Liver (tissue), 9 donors: Measurements from ENCODE around the gene NFRKB. TPM values are rescaled to one million over a fixed set of nuclear protein-coding genes. Genes with fewer than 3 reads are reported as not detected.

Experiments
- DNase-seq: peaks from one replicate; pipeline ENCODE4 v3.0.0-alpha.2; 2017; ENCODE audit warnings: low spot score
- H3K27ac ChIP-seq, 2 donors: one replicate each; pipeline ENCODE4 v1.7.0; 2013; ENCODE audit warnings: inconsistent platforms in 2 of 2, low read length in 2 of 2, control low read depth in 1 of 2, low read depth in 1 of 2, mild to moderate bottlenecking in 1 of 2
- H3K27me3 ChIP-seq, 4 donors: one replicate each; pipeline versions ENCODE4 v1.6.1 to v1.7.0; 2013; ENCODE audit warnings: low read length in 3 of 4, inconsistent platforms in 1 of 4, mild to moderate bottlenecking in 1 of 4, moderate library complexity in 1 of 4; ENCODE audit not compliant: control insufficient read depth in 4 of 4, insufficient read depth in 4 of 4
- H3K36me3 ChIP-seq, 4 donors: one replicate each; pipeline versions ENCODE4 v1.6.1 to v1.7.0; 2013; ENCODE audit warnings: low read length in 3 of 4, mild to moderate bottlenecking in 3 of 4, low read depth in 1 of 4, moderate library complexity in 1 of 4; ENCODE audit not compliant: control insufficient read depth in 4 of 4, insufficient read depth in 3 of 4
- H3K4me1 ChIP-seq, 4 donors: one replicate each; pipeline versions ENCODE4 v1.6.1 to v1.7.0; 2013; ENCODE audit warnings: low read length in 3 of 4, mild to moderate bottlenecking in 3 of 4, moderate library complexity in 1 of 4; ENCODE audit not compliant: control insufficient read depth in 4 of 4, insufficient read depth in 4 of 4
- H3K4me3 ChIP-seq, 3 donors: one replicate each; pipeline versions ENCODE4 v1.6.1 to v1.7.0; 2013; ENCODE audit warnings: low read length in 3 of 3, control low read depth in 1 of 3, low read depth in 1 of 3, mild to moderate bottlenecking in 1 of 3
- H3K9ac ChIP-seq, 2 donors: one replicate each; pipeline ENCODE4 v1.7.0; 2013; ENCODE audit warnings: low read length in 2 of 2, mild to moderate bottlenecking in 2 of 2, moderate library complexity in 2 of 2, control low read depth in 1 of 2, low read depth in 1 of 2
- H3K9me3 ChIP-seq, 4 donors: one replicate each; pipeline versions ENCODE4 v1.6.1 to v1.7.0; 2013; ENCODE audit warnings: low read length in 3 of 4; ENCODE audit not compliant: control insufficient read depth in 4 of 4
- FOXA1 ChIP-seq: IDR thresholded peaks from 2 replicates; pipeline ENCODE4 v1.6.1; 2016; ENCODE audit warnings: antibody characterized with exemption
- GABPA ChIP-seq, 2 donors: IDR thresholded peaks in 1 of 2; conservative IDR thresholded peaks in 1 of 2; 2 replicates each; pipeline ENCODE4 v1.6.1; 2016; ENCODE audit warnings: antibody characterized with exemption in 2 of 2, mild to moderate bottlenecking in 1 of 2, moderate library complexity in 1 of 2
- HNF4G ChIP-seq: IDR thresholded peaks from 2 replicates; pipeline ENCODE4 v1.6.1; 2016; ENCODE audit warnings: antibody characterized with exemption
- NR2F2 ChIP-seq: IDR thresholded peaks from 2 replicates; pipeline ENCODE4 v1.6.1; 2016; ENCODE audit warnings: antibody characterized with exemption
- RAD21 ChIP-seq, 2 donors: IDR thresholded peaks; 2 replicates each; pipeline ENCODE4 v1.6.1; 2016; ENCODE audit warnings: antibody characterized with exemption in 2 of 2, mild to moderate bottlenecking in 2 of 2
- RXRA ChIP-seq, 2 donors: IDR thresholded peaks; 2 replicates each; pipeline ENCODE4 v1.6.1; 2017 to 2018; ENCODE audit warnings: antibody characterized with exemption in 2 of 2, mild to moderate bottlenecking in 1 of 2
- SP1 ChIP-seq: IDR thresholded peaks from 2 replicates; pipeline ENCODE4 v1.6.1; 2018; ENCODE audit warnings: antibody characterized with exemption, mild to moderate bottlenecking
- TAF1 ChIP-seq: conservative IDR thresholded peaks from 2 replicates; pipeline ENCODE4 v1.6.1; 2016; ENCODE audit warnings: antibody characterized with exemption, mild to moderate bottlenecking
- YY1 ChIP-seq: IDR thresholded peaks from 2 replicates; pipeline ENCODE4 v1.6.1; 2016; ENCODE audit warnings: antibody characterized with exemption, mild to moderate bottlenecking
- WGBS: extraction: QIAGEN DNeasy Blood & Tissue Kit; methylation state at CpG from one replicate; pipeline ENCODE4 v1.1.7; 2013; 5-methylcytosine and 5-hydroxymethylcytosine counted together
- polyA plus RNA-seq, 2 donors: library from polyadenylated mRNA; stranded (reverse) in 1 of 2; unstranded in 1 of 2; fragments of 200-250 nt in 1 of 2; fragments of >200 nt in 1 of 2; fragmentation: Nextera tagmentation in 1 of 2; extraction: Ambion mirVana in 1 of 2; gene quantifications; one replicate each; pipeline versions ENCODE4 v1.2.1 to v1.2.3, GENCODE V29; 2013 to 2015
- total RNA-seq, 2 donors: library from RNA; depleted of rRNA; stranded (reverse); fragments of >200 nt; gene quantifications; one replicate each; pipeline ENCODE4 v1.2.3, GENCODE V29; 2014
- TF ChIP-seq, protein P1 (sequence below): IDR thresholded peaks from 2 replicates; pipeline ENCODE4 v1.6.1; 2016; ENCODE audit warnings: antibody characterized with exemption, mild to moderate bottlenecking
- TF ChIP-seq, protein P2 (sequence below): IDR thresholded peaks from 2 replicates; pipeline ENCODE4 v1.6.1; 2016; ENCODE audit warnings: antibody characterized with exemption
- TF ChIP-seq, protein P3 (sequence below): IDR thresholded peaks from 2 replicates; pipeline ENCODE4 v1.6.1; 2016; ENCODE audit warnings: antibody characterized with exemption
- TF ChIP-seq, protein P4 (sequence below): IDR thresholded peaks from 2 replicates; pipeline ENCODE4 v1.6.1; 2016; ENCODE audit warnings: antibody characterized with exemption
- donor health status: healthy.
- donor health status: healthy.
- donor health status: healthy.
- donor health status: healthy.
- donor health status: healthy.

Gene NFRKB
- total and polyA plus RNA-seq, 4 donors = 5.2 to 20.1 (median 8.9) TPM

DNA sequence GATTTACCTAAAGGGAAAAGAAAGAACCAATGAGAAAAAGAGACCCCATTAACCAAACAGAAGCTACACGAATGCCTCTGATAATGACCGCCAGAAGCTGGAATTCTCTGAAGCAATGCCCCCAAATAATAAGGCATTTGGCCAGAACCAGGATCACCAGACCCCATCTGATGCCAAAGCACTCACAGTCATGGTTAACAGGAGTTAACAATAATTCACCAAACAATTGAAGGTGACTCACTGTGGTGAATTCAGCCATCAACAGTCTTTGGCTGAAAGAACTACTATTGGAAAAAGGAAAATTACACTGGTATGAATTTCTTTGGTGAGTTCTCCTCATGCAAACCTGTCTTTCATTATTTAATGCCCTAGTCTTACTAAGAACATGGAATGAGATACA lies 21.9 kb upstream of the NFRKB start (continued):
- TF ChIP-seq, protein P1, sequence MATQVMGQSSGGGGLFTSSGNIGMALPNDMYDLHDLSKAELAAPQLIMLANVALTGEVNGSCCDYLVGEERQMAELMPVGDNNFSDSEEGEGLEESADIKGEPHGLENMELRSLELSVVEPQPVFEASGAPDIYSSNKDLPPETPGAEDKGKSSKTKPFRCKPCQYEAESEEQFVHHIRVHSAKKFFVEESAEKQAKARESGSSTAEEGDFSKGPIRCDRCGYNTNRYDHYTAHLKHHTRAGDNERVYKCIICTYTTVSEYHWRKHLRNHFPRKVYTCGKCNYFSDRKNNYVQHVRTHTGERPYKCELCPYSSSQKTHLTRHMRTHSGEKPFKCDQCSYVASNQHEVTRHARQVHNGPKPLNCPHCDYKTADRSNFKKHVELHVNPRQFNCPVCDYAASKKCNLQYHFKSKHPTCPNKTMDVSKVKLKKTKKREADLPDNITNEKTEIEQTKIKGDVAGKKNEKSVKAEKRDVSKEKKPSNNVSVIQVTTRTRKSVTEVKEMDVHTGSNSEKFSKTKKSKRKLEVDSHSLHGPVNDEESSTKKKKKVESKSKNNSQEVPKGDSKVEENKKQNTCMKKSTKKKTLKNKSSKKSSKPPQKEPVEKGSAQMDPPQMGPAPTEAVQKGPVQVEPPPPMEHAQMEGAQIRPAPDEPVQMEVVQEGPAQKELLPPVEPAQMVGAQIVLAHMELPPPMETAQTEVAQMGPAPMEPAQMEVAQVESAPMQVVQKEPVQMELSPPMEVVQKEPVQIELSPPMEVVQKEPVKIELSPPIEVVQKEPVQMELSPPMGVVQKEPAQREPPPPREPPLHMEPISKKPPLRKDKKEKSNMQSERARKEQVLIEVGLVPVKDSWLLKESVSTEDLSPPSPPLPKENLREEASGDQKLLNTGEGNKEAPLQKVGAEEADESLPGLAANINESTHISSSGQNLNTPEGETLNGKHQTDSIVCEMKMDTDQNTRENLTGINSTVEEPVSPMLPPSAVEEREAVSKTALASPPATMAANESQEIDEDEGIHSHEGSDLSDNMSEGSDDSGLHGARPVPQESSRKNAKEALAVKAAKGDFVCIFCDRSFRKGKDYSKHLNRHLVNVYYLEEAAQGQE = no peak
- TF ChIP-seq, protein P2, sequence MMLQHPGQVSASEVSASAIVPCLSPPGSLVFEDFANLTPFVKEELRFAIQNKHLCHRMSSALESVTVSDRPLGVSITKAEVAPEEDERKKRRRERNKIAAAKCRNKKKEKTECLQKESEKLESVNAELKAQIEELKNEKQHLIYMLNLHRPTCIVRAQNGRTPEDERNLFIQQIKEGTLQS = no peak
- TF ChIP-seq TAF1 (no peak), GABPA (IDR thresholded peaks at IDR 0.05 in 1 of 2, conservative IDR thresholded peaks at IDR 0.05 in 1 of 2) (no peak), RAD21 (IDR thresholded peaks at IDR 0.05) (no peak), NR2F2 (no peak), SP1 (no peak), YY1 (no peak), FOXA1 (no peak)
- TF ChIP-seq, protein P3, sequence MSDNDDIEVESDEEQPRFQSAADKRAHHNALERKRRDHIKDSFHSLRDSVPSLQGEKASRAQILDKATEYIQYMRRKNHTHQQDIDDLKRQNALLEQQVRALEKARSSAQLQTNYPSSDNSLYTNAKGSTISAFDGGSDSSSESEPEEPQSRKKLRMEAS = no peak

DNA sequence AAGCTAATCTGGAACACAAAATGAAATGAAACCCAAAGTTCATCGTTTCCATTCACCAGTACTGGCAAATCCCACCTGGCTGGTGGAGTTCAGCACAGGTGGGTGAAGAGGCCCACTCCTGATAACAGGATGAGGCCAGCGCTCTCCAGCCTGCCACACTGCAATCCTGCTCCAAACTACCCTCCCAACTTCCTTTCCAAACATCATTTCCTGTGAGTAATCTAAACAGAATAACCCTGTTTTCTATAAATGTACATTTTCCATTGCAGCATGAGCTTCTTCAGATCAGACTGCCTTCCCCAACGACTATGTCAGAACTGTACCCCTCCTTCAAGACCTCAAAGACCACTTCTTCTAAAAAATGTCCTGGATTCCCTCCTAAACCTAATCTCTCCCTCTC lies 15.9 kb upstream of the NFRKB start:
- Histone ChIP-seq H3K9me3 (no peaks in the 10 kb centered on the region), H3K9ac (no peak overlapping the region), H3K4me1 (no peaks in the 10 kb centered on the region), H3K36me3 (peaks cover 5 to 41% (median 19%) of the 10 kb centered on the region in 4 donors), H3K27ac (no peak overlapping the region), H3K27me3 (no peaks in the 10 kb centered on the region), H3K4me3 (no peak overlapping the region)
- 79% methylated on average over 3 of the region's 3 CpGs for WGBS
- DNase-seq = no peak
- TF ChIP-seq, protein P4, sequence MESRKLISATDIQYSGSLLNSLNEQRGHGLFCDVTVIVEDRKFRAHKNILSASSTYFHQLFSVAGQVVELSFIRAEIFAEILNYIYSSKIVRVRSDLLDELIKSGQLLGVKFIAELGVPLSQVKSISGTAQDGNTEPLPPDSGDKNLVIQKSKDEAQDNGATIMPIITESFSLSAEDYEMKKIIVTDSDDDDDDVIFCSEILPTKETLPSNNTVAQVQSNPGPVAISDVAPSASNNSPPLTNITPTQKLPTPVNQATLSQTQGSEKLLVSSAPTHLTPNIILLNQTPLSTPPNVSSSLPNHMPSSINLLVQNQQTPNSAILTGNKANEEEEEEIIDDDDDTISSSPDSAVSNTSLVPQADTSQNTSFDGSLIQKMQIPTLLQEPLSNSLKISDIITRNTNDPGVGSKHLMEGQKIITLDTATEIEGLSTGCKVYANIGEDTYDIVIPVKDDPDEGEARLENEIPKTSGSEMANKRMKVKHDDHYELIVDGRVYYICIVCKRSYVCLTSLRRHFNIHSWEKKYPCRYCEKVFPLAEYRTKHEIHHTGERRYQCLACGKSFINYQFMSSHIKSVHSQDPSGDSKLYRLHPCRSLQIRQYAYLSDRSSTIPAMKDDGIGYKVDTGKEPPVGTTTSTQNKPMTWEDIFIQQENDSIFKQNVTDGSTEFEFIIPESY = no peak
- TF ChIP-seq, protein P2 = no peak
- no peak for TF ChIP-seq FOXA1
- no peak for TF ChIP-seq SP1
- no peak for TF ChIP-seq YY1
- TF ChIP-seq HNF4G = no peak
- no peak for TF ChIP-seq TAF1
- TF ChIP-seq, protein P3 = no peak
- TF ChIP-seq, protein P1 = no peak
- no peak for TF ChIP-seq NR2F2
- TF ChIP-seq RXRA (IDR thresholded peaks at IDR 0.05) = no peak
